GM21825 (cell line): ENCODE measurements around the gene UNC5B.

Experiments used
- ATAC-seq: cut with Tn5 transposase; IDR thresholded peaks from one replicate; pipeline ENCODE4 v1.9.1; 2021; ENCODE audit warnings: mild to moderate bottlenecking, moderate library complexity; ENCODE audit not compliant: unreplicated experiment

The UNC5B gene

GRCh38 chr10:71337219-71337701 is 124.9 kb downstream of the UNC5B start:
- no peak for ATAC-seq

- no peak for ATAC-seq
Observed at GRCh38 chr10:71338728-71339495, 126.5 kb downstream of the UNC5B start.

- ATAC-seq = no peak
Observed at GRCh38 chr10:71339796-71340589, 127.6 kb downstream of the UNC5B start.

- ATAC-seq = no peak
Observed at GRCh38 chr10:71342573-71343391, 130.4 kb downstream of the UNC5B start.

GRCh38 chr10:71343392-71343773 is 131.0 kb downstream of the UNC5B start:
- no peak for ATAC-seq

- no peak for ATAC-seq
Observed at GRCh38 chr10:71344154-71344925, 132.0 kb downstream of the UNC5B start.

- ATAC-seq = no peak
Observed at GRCh38 chr10:71344993-71345480, 132.7 kb downstream of the UNC5B start.

GRCh38 chr10:71345694-71346093 is 133.3 kb downstream of the UNC5B start:
- ATAC-seq = no peak

GRCh38 chr10:71346731-71347130 is 134.4 kb downstream of the UNC5B start:
- ATAC-seq = no peak

- ATAC-seq = no peak
Observed at GRCh38 chr10:71347587-71348395, 135.4 kb downstream of the UNC5B start.

- no peak for ATAC-seq
Observed at GRCh38 chr10:71348850-71349249, 136.5 kb downstream of the UNC5B start.

GRCh38 chr10:71349406-71349805 is 137.0 kb downstream of the UNC5B start:
- no peak for ATAC-seq

GRCh38 chr10:71351087-71351486 is 138.7 kb downstream of the UNC5B start:
- ATAC-seq = no peak

- ATAC-seq = no peak
Observed at GRCh38 chr10:71351628-71352319, 139.4 kb downstream of the UNC5B start.
